HK-2 (cell line): Measurements from ENCODE around the gene DIS3L2.
"Not testable (repeated sequence)": the region's sequence is repeated elsewhere in the genome, so short reads cannot be mapped to it uniquely, and the experiment has no call there.

Source experiments
- DNase-seq: peaks from one replicate; pipeline ENCODE4 v3.0.0-alpha.2; 2018; ENCODE audit not compliant: unreplicated experiment

DIS3L2 gene

DNA sequence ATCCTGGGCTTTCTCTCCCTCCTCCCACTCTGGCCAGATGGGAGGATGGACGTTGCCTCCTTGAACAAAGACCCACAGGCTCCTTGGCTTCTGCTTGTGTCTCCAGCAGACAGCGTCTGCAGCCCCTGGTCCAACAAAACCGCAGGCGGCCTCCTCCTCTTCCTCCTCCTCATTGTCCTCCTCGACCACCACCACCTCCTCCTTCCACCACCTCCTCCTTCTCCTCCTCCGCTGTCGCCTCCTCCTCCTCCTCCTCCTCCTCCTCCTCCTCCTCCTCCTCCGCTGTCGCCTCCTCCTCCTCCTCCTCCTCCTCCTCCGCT lies 371.4 kb downstream of the DIS3L2 start:
- no peak for DNase-seq

DNA sequence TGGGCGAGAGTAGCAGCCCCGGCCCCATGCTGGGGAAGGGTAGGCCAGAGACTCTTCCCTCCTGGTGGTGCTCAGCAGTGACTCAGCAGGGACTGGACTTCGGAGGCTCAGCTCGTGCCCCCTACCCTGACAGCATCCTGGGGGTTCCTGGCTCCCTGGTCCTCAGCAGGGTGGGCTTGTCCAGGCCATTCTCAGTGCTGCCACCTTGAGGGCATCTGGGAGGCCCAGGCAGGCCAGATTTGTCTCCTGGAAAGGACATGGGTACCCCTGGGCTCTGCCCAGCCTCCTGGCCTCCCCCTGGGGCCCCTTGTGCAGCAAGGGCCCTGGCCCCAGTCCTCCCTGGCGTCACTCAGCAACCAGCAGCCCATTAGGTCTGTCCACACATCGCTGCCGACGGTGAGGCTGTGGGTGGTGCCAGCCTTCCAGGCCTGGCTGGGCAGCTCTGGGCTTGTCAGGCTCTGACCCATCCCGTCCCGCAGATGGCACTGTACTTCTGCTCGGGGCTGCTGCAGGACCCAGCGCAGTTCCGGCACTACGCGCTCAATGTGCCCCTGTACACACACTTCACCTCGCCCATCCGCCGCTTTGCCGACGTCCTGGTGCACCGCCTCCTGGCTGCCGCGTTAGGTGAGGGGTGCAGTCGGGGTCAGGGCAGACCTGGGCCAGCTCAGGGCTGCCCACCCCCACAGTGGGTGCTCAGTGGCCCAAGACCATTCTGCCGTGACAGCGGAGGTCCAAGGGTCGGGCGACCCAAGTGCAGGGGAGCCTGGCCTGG lies 372.0 kb downstream of the DIS3L2 start:
- no peak for DNase-seq

DNA sequence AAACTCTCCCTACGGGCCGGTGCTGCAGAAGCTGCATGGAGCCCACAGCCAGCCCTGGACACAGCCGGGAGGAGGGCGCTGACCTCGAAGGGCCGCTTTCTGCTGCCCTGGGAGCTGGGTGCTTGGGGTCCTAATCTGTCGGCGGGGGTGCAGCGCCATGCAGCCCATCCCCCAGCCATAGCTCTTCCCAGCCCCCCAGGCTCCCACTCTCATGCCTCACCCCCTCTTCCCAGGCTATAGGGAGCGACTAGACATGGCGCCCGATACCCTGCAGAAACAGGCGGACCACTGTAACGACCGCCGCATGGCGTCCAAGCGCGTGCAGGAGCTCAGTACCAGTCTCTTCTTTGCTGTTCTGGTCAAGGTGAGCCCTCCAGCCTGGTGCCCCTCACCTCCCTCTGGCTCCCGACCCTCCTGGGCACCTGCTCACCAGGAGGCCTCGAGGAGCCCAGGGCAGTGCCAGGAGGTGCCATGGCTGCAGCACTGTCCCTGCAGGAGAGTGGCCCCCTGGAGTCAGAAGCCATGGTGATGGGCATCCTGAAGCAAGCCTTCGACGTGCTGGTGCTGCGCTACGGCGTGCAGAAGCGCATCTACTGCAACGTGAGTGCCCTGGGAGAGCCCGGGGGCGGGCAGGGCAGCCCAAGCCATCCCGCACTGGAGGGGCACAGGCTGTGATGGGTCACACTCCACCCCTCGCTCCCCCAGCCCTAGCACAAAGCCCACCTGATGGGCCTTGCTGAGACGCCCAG lies 372.8 kb downstream of the DIS3L2 start:
- not testable (repeated sequence) for DNase-seq

- DNase-seq = not testable (repeated sequence)
These were observed 373.3 kb downstream of the DIS3L2 start for GRCh38 chr2:232334885-232335205.

GRCh38 chr2:232335206-232335858 lies 373.8 kb downstream of the DIS3L2 start:
- DNase-seq = not testable (repeated sequence)

DNA sequence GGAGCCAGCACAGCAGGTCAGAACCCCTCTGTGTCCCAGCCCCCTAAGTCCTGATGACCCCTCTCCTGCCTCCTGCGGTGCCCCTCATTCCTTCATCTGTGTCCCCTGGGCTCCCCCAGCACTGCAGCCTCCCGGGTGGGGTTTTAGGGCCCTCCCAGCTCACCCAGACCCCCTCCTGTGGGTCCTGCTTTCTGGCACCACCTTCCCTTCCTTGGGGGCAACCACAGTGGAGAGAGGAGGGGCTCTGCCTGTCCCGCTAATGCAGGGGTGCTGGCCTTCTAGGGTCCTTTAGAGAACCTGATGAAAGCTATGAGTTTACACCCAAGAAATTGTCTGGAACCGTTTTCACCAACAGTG lies 374.3 kb downstream of the DIS3L2 start:
- DNase-seq = no peak

GRCh38 chr2:232336241-232336736 lies 374.8 kb downstream of the DIS3L2 start:
- no peak for DNase-seq

GRCh38 chr2:232336981-232337720 lies 375.6 kb downstream of the DIS3L2 start:
- no peak for DNase-seq

DNA sequence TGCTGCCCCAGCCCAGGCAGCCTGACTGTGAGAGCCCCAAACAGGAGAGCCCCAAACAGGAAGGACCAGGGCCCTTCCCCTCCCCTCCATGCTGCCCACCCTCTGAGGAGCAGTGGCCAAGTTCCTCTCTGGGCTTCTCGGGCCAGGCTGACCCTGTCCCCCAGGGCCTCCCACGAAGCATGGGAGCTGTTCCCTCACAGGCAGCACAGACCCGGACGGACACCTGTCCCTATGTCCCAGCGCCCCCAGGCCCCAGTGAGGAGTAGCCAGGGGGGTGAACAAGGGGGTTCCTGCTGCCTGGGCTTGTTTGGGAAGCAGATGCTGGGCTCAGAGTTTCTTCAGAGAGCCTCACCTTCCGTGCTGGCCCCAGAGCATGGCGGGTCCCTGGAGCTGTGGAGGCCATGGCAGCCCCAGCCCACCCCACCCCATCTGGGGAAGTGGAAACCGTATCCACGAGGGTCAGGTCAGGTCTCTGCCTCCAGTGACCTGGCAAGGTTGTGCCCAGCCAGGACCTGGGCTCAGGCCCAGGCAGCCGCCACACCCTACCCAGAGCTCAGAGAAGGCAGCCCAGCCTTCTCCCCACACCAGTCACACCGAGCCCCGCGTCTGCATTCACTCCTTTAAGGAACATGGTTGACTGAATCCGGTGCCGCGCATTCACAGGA lies 376.7 kb downstream of the DIS3L2 start:
- not testable (repeated sequence) for DNase-seq

GRCh38 chr2:232338759-232339106 lies 377.2 kb downstream of the DIS3L2 start:
- DNase-seq = no peak

DNA sequence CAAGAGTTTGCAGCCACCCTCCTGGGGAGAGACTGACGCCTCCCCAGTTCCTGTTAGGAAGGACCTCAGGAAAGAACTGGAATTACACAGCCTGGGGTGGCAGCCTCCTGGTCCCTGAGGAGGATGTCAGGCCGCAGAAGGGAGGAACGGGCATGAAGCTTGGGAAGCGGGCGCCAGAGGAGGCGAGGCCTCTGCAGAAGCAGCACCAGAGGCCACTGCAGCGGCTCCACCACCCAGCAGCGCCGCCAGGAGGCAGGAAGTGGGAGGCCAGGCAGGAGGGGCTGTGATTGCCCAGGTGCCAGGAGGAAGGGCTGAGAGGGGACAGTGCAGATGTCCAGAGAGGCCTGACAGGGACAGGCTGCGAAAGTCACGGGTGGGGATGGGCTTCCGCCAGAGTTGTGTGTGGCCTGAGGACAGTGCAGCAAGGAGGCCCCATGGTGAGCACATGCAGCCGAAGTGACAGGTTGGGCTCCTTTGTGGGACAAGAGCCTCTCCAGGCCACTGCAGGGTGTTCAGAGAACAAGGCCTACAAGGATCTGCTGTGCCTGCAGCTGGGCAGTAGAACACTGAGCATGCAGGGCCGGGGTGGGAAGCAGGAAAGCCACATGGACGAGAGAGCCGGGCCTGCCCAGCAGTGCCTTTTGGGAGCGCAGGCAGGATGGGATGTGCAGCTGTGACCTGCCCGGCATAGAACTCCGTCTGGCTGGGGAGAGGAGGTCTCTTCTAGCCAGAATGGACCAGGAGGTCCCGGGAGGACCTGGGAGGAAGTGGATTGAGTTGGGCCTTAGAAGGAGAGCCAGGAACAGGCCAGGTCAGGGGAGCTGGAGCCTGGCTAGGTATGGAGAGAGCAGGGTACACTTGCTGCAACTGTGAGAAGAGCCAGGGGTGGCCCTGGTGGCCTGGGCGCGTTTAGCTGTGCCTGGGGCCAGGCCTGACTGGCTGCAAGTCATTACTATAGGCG lies 377.9 kb downstream of the DIS3L2 start:
- no peak for DNase-seq

DNA sequence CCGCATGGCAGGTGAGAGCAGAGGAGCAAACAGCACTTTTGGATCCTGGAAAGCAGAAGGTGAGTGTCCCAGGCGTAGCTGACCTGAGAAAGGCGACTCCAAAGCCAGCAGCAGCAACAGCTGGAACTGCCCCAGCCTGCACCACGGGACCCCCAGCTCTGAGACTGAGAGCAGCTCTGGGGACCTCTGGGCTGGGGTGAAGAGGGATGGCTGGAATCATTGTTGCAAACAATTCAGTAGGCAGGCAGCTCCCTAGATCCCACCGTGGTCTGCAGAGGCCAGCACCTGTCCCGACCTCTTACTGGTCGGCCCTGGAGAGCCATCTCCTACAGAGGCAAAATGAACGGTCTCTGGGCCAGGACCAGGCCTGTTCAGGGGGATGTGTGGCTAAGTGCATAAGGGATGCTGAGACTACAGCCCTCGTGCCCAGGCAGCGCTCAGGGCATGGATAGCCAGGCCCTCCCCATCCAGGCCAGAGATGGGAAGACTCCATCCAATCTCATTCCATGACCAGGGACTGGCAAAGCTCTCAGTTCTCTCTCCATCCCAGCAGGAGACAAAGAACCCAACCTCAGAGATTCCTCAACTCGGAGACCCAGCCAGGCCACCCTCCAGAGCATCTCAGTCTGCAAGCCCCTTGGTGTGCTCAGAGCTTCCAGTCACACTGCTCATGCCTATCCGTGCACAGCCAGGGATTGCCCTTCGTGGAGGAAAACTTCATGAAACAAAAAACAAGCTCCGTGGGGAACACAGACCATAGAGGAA lies 378.8 kb downstream of the DIS3L2 start:
- DNase-seq = no peak

DNA sequence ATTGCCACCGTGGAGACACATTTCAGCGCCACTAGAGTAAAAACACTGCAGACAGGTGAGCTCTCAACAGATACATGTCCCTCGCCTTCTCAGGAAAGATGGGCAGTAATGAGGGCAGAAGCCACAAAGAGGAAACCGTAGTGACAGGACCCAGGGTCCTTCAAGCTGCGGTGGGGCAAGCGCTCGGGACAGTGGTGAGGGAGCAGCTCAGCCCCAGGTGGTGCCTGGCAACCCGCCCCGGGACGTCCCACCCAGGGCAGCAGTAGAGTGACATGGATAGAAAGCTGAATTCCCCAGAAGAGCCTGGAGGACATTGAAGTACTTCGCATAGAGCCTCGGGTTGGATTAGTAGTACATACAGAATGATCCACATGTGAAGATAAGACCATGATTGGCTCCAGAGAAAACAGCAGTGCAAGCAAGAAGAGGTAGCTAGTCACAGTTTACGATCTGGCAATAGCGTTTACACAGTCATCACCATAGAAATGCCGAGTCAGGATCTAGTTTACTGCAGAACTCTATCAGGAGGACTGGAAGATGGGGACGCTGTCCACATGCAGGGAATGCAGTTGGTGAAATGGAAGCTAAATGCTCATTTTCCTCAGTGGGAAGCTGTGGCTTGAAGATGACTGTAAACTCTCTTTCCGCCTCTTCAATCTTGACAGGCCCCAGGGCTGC lies 379.7 kb downstream of the DIS3L2 start:
- no peak for DNase-seq

DNA sequence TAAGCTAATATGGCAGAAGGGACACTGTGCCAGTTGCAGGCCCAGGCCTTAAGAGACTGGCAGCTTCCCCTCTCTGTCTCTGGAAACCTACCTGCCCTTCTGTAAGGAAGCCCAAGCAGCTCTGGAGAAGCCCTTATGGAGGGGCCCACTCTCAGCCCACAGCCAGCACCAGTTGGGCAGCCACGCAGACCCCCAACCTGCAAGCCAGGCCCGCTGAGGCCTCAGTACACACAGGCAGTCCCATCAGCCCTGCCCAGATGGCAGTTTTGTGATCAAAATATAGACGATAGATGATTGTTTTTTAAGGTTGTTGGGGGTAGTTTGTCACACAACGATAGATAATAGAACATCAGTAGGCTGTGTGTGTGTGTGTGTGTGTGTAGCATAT lies 380.2 kb downstream of the DIS3L2 start:
- no peak for DNase-seq

DNA sequence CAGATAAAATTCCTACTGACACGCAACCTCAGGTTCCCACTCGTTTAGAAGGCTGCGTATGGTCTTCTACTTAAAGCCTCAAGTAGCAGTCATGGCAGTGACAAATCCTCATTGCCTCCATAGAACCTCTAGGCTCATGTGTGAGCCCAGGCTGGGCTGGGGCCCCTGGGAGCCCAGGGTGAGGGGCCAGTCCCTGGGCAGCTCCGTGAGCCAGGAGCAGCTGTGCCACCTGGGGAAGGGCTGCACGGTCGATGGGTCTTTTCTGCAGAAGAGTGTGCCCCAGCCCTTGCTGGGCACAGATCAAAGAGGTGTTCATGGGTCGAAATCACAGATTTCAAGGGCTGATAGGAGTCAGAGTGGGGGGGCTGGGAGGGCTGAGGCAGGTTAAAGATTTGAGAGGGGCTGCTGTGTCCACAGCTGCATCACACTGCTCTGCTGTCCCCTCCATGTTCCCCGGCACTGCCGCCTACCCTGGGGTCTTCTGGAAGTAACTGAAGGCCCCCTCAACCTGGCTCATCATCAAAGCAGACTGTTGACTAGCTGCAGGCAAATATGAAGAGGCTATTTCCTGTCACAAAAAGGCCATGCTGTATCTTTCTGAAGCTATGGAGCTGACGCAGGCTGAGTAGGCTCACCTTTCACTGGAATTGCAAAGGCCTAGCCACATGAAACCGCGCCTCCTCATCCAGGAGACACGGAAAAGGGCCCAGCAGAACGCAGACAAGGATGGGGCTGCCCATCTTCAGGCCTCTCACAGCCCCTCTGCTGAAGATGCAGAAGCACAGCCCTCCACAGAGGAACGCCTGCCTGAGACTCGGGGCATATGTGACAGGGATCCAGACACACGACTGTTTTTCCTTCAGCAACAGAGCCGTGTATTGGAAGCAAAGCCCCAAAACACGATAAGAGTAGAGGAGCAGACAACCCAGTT lies 381.4 kb downstream of the DIS3L2 start:
- DNase-seq = no peak

- no peak for DNase-seq
These were observed 382.3 kb downstream of the DIS3L2 start for GRCh38 chr2:232343821-232344220.

GRCh38 chr2:232345251-232345650 lies 383.7 kb downstream of the DIS3L2 start:
- no peak for DNase-seq

GRCh38 chr2:232347369-232347768 lies 385.9 kb downstream of the DIS3L2 start:
- DNase-seq = no peak
